ENCODE measurements around the gene BGN.

The BGN gene

GRCh38 chrX:153495362-153495751 lies 577 bp downstream of the BGN start:
- H3K36me3 Mint-ChIP-seq (ENCODE audit: insufficient read depth), result no peaks in the 10 kb centered on the region
- H3K4me3 Mint-ChIP-seq, result no peak overlapping the region
- no peak overlapping the region for H3K27ac Mint-ChIP-seq
- no peaks in the 10 kb centered on the region for H3K4me1 Mint-ChIP-seq (ENCODE audit: low read depth in 2 of 2)
- peaks cover 0 to 16% of the 10 kb centered on the region in 2 donors for H3K27me3 Mint-ChIP-seq
- no peak for DNase-seq
- ATAC-seq (replicated peaks), result no peak
- no peaks in the 10 kb centered on the region for H3K9me3 Mint-ChIP-seq

GRCh38 chrX:153495903-153496589 lies 1.3 kb downstream of the BGN start:
- Mint-ChIP-seq H3K27me3 (peaks cover 0 to 16% of the 10 kb centered on the region in 2 donors), H3K9me3 (no peaks in the 10 kb centered on the region)

GRCh38 chrX:153496590-153496959 lies 1.8 kb downstream of the BGN start:
- no peaks in the 10 kb centered on the region for H3K9me3 Mint-ChIP-seq
- peaks cover 0 to 16% of the 10 kb centered on the region in 2 donors for H3K27me3 Mint-ChIP-seq
- H3K27ac Mint-ChIP-seq, result no peak overlapping the region
- H3K4me1 Mint-ChIP-seq (ENCODE audit: low read depth in 2 of 2), result no peaks in the 10 kb centered on the region
- ATAC-seq (replicated peaks) (no peak), DNase-seq (no peak)
- no peak overlapping the region for H3K4me3 Mint-ChIP-seq
- no peaks in the 10 kb centered on the region for H3K36me3 Mint-ChIP-seq (ENCODE audit: insufficient read depth)

More at GRCh38 chrX:153495903-153496589, 1.3 kb downstream of the BGN start:
- ATAC-seq (replicated peaks), result no peak
- Mint-ChIP-seq H3K4me1 (ENCODE audit: low read depth in 2 of 2) (no peaks in the 10 kb centered on the region), H3K27ac (no peak overlapping the region), H3K4me3 (no peak overlapping the region), H3K36me3 (ENCODE audit: insufficient read depth) (no peaks in the 10 kb centered on the region)
- no peak for DNase-seq

GRCh38 chrX:153498453-153498852 lies 3.7 kb downstream of the BGN start:
- Mint-ChIP-seq H3K4me1 (ENCODE audit: low read depth in 2 of 2) (no peaks in the 10 kb centered on the region), H3K4me3 (no peak overlapping the region), H3K9me3 (no peaks in the 10 kb centered on the region), H3K27me3 (peaks cover 0 to 16% of the 10 kb centered on the region in 2 donors), H3K36me3 (ENCODE audit: insufficient read depth) (no peaks in the 10 kb centered on the region), H3K27ac (no peak overlapping the region)
- ATAC-seq (replicated peaks) (no peak), DNase-seq (no peak)

- ATAC-seq (replicated peaks), result no peak
- no peak overlapping the region for H3K27ac Mint-ChIP-seq
- no peaks in the 10 kb centered on the region for H3K4me1 Mint-ChIP-seq (ENCODE audit: low read depth in 2 of 2)
- no peak overlapping the region for H3K4me3 Mint-ChIP-seq
- no peaks in the 10 kb centered on the region for H3K9me3 Mint-ChIP-seq
- no peak for DNase-seq
- peaks cover 0 to 16% of the 10 kb centered on the region in 2 donors for H3K27me3 Mint-ChIP-seq
- no peaks in the 10 kb centered on the region for H3K36me3 Mint-ChIP-seq (ENCODE audit: insufficient read depth)
Observed at GRCh38 chrX:153499341-153499740, 4.6 kb downstream of the BGN start.

- Mint-ChIP-seq H3K4me3 (no peak overlapping the region), H3K36me3 (ENCODE audit: insufficient read depth) (no peaks in the 10 kb centered on the region)
- no peak for ATAC-seq (replicated peaks)
Observed at GRCh38 chrX:153499876-153500275, 5.1 kb downstream of the BGN start.

GRCh38 chrX:153500676-153501280 lies 6.0 kb downstream of the BGN start:
- Mint-ChIP-seq H3K36me3 (ENCODE audit: insufficient read depth) (no peaks in the 10 kb centered on the region), H3K27me3 (peaks cover 0 to 6% of the 10 kb centered on the region in 2 donors), H3K4me3 (no peak overlapping the region), H3K27ac (no peak overlapping the region), H3K9me3 (no peaks in the 10 kb centered on the region), H3K4me1 (ENCODE audit: low read depth in 2 of 2) (no peaks in the 10 kb centered on the region)
- DNase-seq (no peak), ATAC-seq (replicated peaks) (no peak)

More at GRCh38 chrX:153499876-153500275, 5.1 kb downstream of the BGN start:
- Mint-ChIP-seq H3K9me3 (no peaks in the 10 kb centered on the region), H3K27ac (no peak overlapping the region), H3K27me3 (peaks cover 0 to 15% of the 10 kb centered on the region in 2 donors), H3K4me1 (ENCODE audit: low read depth in 2 of 2) (no peaks in the 10 kb centered on the region)
- no peak for DNase-seq

- no peaks in the 10 kb centered on the region for H3K27me3 Mint-ChIP-seq
- ATAC-seq (replicated peaks), result no peak
- no peak for DNase-seq
- no peaks in the 10 kb centered on the region for H3K36me3 Mint-ChIP-seq (ENCODE audit: insufficient read depth)
- H3K4me3 Mint-ChIP-seq, result no peak overlapping the region
- no peak overlapping the region for H3K27ac Mint-ChIP-seq
- H3K4me1 Mint-ChIP-seq (ENCODE audit: low read depth in 2 of 2), result no peaks in the 10 kb centered on the region
- H3K9me3 Mint-ChIP-seq, result no peaks in the 10 kb centered on the region
Observed at GRCh38 chrX:153501530-153501929, 6.8 kb downstream of the BGN start.

- no peaks in the 10 kb centered on the region for H3K4me1 Mint-ChIP-seq (ENCODE audit: low read depth in 2 of 2)
- H3K27me3 Mint-ChIP-seq, result no peaks in the 10 kb centered on the region
Observed at GRCh38 chrX:153502131-153502530, 7.4 kb downstream of the BGN start.

GRCh38 chrX:153502796-153503195 lies 8.0 kb downstream of the BGN start:
- H3K27ac Mint-ChIP-seq, result no peak overlapping the region
- H3K27me3 Mint-ChIP-seq, result no peaks in the 10 kb centered on the region
- no peaks in the 10 kb centered on the region for H3K9me3 Mint-ChIP-seq
- no peak for ATAC-seq (replicated peaks)
- DNase-seq, result no peak
- no peak overlapping the region for H3K4me3 Mint-ChIP-seq
- no peaks in the 10 kb centered on the region for H3K36me3 Mint-ChIP-seq (ENCODE audit: insufficient read depth)
- peaks cover 0 to 2% of the 10 kb centered on the region in 2 donors for H3K4me1 Mint-ChIP-seq (ENCODE audit: low read depth in 2 of 2)

More at GRCh38 chrX:153502131-153502530, 7.4 kb downstream of the BGN start:
- Mint-ChIP-seq H3K4me3 (no peak overlapping the region), H3K27ac (no peak overlapping the region), H3K36me3 (ENCODE audit: insufficient read depth) (no peaks in the 10 kb centered on the region), H3K9me3 (no peaks in the 10 kb centered on the region)
- no peak for ATAC-seq (replicated peaks)
- DNase-seq, result no peak

- Mint-ChIP-seq H3K4me1 (ENCODE audit: low read depth in 2 of 2) (peaks cover 0 to 4% of the 10 kb centered on the region in 2 donors), H3K9me3 (no peaks in the 10 kb centered on the region), H3K27ac (no peak overlapping the region), H3K4me3 (no peak overlapping the region), H3K27me3 (no peaks in the 10 kb centered on the region), H3K36me3 (ENCODE audit: insufficient read depth) (no peaks in the 10 kb centered on the region)
- DNase-seq (no peak), ATAC-seq (replicated peaks) (no peak)
Observed at GRCh38 chrX:153504445-153505016, 9.8 kb downstream of the BGN start.

GRCh38 chrX:153505361-153505760 lies 10.6 kb downstream of the BGN start:
- Mint-ChIP-seq H3K36me3 (ENCODE audit: insufficient read depth) (no peaks in the 10 kb centered on the region), H3K9me3 (no peaks in the 10 kb centered on the region), H3K4me1 (ENCODE audit: low read depth in 2 of 2) (peaks cover 0 to 4% of the 10 kb centered on the region in 2 donors), H3K4me3 (no peak overlapping the region), H3K27ac (no peak overlapping the region), H3K27me3 (no peaks in the 10 kb centered on the region)
- DNase-seq (no peak), ATAC-seq (replicated peaks) (no peak)

- Mint-ChIP-seq H3K4me1 (ENCODE audit: low read depth in 2 of 2) (peaks cover 0 to 4% of the 10 kb centered on the region in 2 donors), H3K4me3 (no peak overlapping the region), H3K9me3 (no peaks in the 10 kb centered on the region), H3K27ac (no peak overlapping the region), H3K36me3 (ENCODE audit: insufficient read depth) (no peaks in the 10 kb centered on the region), H3K27me3 (no peaks in the 10 kb centered on the region)
- DNase-seq, result peak; percentile 78 to 83 (median 81)
- peak; percentile 100 for ATAC-seq (replicated peaks)
Observed at GRCh38 chrX:153507484-153508178, 12.9 kb downstream of the BGN start.

Data from effector memory CD8-positive, alpha-beta T cell (primary cell).